CD4-positive, alpha-beta T cell treated with Interferon gamma for 1 hour (primary cell): Measurements from ENCODE around the gene ODAM.
"Not testable (repeated sequence)": the region's sequence is repeated elsewhere in the genome, so short reads cannot be mapped to it uniquely, and the experiment has no call there.

ENCODE experiments used
- DNase-seq: peaks from one replicate; pipeline ENCODE4 v3.0.0-alpha.2; 2020

ODAM gene

DNA sequence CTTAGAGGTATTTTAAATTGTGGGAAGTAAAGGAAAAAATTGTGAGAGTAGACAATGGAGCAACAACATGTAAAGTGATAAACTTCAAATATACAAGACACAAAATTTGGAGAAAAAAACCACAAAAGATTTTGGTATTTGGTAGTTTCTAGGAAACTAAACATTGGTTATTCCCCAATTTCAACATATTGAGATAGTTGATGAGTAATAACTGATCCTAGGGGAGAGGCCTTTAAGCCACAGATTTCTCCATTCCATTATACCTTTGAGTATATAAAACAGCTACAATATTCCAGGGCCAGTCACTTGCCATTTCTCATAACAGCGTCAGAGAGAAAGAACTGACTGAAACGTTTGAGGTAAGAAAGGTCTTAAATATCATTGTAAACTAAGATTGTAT, 30.3 kb downstream of the ODAM start, which contains the start of gene FDCSP:
TSS of gene FDCSP (plus strand) at position 301 of the 400 bp plus-strand sequence. CDS start 5,071 bp downstream, outside the sequence.
- no peak for DNase-seq

DNA sequence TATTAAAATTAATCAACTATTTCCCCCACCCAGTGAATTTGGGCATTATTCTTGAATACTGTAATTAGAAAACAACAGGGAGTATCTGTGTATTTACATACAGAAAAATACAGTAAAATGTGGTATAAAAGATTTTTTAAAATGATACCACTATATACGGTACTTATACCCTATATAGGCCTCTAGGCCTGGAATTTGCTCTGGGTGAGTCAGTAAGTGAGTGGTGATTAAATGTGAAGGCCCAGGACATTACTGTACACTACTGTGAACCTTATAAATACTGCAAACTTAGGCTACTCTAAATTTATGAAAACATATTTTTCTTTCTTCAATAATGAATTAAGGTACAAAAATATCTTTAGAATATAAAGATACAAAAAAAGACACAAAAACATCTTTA, 40.6 kb downstream of the ODAM start:
- no peak for DNase-seq

DNA sequence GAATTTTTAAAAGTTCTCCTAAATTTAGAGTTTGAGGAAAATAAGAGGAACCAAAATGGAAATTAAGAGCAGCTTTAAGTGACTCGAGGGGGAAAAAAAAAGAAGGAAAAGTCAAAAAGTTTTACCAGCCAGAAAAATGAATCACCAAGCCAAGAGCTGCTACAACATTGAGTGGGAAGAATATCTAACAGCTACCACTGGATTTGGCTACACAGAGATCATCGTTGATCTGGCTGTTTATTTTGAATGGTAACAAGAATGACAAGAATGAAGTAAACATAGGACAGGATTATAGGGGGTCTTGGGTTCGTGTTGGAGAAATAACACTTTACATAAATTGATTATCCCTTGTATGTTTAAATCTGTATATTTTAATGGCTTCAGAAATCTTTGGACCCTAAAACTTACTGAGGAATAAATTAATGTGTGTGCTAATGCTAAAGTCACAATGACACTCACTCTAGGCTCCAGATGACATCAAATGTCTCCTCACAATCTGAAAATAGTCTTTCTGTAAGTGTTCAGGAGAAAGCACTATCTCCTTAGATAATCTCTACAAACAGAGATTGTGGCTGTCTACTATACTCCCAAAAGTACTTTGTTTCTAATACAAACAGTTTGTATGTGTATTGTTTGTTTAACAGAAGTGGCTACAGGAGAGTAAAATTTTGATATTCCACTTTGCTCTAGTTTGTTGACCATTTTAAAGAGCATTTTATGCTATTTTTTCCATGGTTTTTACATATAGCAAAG, 43.8 kb downstream of the ODAM start:
- no peak for DNase-seq

DNA sequence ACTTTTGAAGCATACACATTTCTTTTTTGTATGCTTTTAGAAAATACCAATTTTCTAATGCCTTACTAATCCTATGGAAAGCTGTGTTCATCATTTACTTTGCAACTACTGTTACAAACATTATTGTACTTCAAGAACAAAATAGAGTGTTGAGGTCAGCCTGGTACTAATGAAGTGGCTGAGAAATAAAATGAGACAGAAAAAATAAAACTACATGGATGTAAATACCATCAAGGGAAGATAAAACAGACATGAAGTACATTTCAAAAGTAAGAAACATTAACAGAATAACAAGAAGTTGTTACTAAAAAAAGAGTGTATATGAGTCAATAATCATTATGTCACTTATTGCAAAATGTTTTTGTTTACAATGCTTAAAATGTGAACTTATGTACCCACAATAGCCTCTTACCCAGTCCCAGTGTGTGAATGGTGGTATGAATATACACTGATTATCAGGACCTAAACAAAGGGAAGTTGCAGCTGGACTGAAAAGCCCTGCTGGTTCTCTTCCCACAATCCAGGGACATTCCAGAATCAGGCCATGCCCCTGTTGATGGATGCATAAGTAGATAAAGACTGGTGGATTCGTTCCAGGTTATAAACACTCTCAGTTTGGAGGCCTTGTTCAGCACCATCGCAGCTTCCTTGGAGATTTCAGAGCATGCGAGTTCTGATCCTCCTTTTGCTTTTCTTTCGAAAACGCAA, 44.5 kb downstream of the ODAM start:
- DNase-seq, result no peak

DNA sequence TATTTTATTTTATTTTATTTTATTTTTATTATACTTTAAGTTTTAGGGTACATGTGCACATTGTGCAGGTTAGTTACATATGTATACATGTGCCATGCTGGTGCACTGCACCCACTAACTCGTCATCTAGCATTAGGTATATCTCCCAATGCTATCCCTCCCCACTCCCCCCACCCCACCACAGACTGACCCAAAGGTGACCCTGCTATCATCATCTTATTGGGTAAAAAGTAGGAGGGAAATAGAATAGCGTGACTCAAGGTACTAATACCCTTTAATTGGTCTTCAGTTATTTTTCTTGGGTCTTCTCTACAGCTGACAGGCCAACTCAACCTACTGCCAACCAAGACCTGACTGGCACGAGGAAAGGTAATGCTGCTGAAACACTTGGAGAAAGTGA, 46.8 kb downstream of the ODAM start, which contains the start of gene CSN3:
TSS of gene CSN3 (plus strand) at position 301 of the 400 bp plus-strand sequence. CDS start 2,223 bp downstream, outside the sequence.
- not testable (repeated sequence) for DNase-seq

DNA sequence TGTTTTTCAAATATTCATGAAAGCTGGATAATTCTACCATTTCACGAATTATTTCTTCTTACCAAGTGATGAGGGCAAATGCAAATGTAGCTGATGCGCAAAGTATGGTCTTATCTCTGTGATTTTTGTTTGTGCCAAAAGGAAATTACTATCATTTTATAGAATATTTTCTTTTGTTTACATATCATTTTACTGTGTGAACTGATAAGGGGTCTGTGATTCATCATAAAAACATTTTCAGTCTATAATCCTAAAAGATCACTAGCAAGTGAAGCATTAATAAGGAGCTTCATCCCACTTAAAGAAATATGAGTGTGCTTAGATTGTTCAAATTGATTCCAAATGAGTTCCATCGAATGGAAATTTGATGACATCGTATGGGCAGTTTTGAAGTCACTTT, 47.6 kb downstream of the ODAM start:
- no peak for DNase-seq

DNA sequence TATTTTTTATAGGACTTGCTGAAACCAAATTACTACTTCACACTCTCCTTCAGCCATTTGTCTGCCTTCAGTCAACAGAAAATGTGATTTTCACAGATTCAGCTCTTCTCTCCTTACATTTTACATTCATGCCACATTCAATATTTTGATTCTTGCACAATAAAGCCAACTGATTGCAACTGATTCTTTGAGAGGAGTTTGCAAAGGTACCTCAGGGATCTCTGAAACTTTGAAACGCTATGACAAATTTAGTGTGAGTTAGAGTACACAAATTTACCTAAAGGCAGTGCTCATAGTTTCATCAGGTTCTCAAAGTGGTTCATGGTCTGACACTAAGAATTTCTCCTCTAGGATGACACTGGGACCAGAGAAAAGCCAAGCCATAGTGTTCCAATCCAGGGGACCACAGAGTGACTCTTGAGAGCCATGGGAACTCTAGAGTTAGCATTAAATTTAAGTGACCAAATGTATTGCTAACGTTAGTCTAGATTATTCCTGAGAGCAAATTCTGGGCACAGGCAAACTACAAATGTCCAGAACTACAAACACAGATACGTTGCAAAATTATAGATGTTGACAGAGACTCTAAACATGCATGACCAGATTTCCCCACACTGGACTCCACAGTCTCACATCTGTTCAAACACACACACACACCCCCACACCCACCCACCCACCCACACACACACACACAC, 55.9 kb downstream of the ODAM start:
- DNase-seq, result no peak

DNA sequence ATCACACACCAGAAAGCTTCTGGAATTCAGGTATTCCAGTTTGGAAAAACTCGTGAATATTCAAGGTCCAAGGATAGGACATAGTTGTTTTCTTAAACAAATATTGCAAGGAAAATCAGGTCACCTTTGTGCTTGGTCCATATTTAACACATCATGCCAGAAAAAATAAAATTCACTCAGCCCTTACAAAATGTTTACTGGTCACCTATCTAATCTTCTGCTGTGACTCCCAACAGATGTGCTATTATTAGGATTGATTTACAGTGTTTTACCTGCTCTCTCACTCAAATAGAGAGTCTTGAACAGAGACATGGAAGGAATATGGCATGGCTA, 56.4 kb downstream of the ODAM start:
- no peak for DNase-seq
